GM18951 (cell line): ENCODE results near the gene BACH2.
"Not testable (repeated sequence)": the region's sequence is repeated elsewhere in the genome, so short reads cannot be mapped to it uniquely, and the experiment has no call there.

ENCODE experiments used
- POLR2A ChIP-seq: IDR thresholded peaks from 4 replicates; pipeline ENCODE4 v1.6.1; 2011; ENCODE audit warnings: mild to moderate bottlenecking; ENCODE audit not compliant: insufficient read length, insufficient read depth; ENCODE audit errors: extremely low read depth
- in situ Hi-C: fragments of 300-500 bp; cut with MboI; formaldehyde crosslinking; loops from one replicate; pipeline ENCODE4 v1.12.0; 2022; ENCODE audit warnings: low sequenced_read_pairs, mixed read lengths, inconsistent platforms; ENCODE audit not compliant: unreplicated experiment

The BACH2 gene

DNA sequence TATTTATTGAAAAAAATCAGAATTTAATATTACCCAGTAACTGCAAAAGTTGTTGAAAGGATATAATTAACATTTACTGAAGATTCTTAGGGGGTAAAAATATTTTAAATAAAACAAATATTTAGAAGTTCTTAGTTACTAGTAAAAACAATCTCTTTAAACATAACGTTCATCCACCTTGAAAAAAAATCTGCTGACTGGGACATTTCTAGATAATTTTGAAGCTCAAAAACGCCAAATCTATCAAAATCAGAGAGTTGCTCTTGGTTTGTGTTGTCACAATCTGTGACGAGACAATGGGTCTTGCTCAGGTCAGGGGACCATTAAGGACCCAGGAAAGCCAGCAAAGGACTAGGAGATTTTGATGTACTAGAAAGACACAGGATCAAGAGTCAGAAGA, 177.0 kb downstream of the BACH2 start:
- in situ Hi-C loops = no loop called here
- TF ChIP-seq POLR2A = no peak

GRCh38 chr6:90118581-90118980, 178.1 kb downstream of the BACH2 start:
- no peak for TF ChIP-seq POLR2A
- in situ Hi-C loops = no loop called here

- in situ Hi-C loops = no loop called here
- TF ChIP-seq POLR2A = no peak
Measured at GRCh38 chr6:90118069-90118468, 178.6 kb downstream of the BACH2 start.

- in situ Hi-C loops = not testable (repeated sequence)
Measured at GRCh38 chr6:90116126-90116525, 180.5 kb downstream of the BACH2 start.

GRCh38 chr6:90113389-90113788, 183.3 kb downstream of the BACH2 start:
- TF ChIP-seq POLR2A = no peak

DNA sequence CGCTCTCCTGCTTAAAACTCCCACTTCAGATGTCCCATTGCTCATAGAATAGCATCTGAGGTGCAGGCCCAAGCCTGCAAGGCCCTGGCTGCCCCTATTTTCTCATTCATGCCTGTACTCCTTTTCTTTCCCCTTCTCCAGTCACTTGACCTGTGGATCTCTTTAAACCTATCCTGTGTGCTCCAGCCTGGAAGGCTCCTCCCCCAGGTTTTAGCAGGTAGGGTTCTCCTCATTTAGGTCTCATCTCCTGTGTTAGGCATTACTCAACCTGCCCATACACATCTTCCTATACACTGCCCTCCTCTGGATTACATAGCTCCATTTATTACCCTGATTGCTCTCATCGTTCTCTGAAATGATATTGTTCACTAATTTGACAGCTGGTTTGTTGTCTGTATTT, 185.3 kb downstream of the BACH2 start:
- in situ Hi-C loops = no loop called here
- TF ChIP-seq POLR2A = no peak

More at GRCh38 chr6:90113389-90113788, 183.3 kb downstream of the BACH2 start:
- in situ Hi-C loops = no loop called here

DNA sequence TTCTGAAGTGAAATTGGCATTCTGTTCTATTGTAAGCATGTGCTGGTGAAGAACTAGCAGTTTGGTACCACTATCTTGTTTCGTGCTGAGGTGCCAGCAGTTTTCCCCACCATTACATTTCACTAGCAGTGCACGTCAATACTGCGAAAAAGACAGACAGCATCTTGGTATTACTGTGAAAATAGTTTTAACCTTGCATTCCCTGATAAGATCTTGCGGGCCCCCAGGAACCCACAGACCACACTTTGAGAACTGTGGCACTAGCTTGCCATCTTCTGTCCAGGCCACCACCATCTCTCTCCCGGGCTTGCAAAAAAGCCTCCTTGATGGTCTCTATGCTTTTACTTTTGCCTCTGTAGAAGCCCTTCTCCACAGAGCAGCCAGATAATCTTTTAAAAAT, 185.7 kb downstream of the BACH2 start:
- in situ Hi-C loops = no loop called here
- TF ChIP-seq POLR2A = no peak

- in situ Hi-C loops = no loop called here
- no peak for TF ChIP-seq POLR2A
Measured at GRCh38 chr6:90109141-90109540, 187.5 kb downstream of the BACH2 start.

DNA sequence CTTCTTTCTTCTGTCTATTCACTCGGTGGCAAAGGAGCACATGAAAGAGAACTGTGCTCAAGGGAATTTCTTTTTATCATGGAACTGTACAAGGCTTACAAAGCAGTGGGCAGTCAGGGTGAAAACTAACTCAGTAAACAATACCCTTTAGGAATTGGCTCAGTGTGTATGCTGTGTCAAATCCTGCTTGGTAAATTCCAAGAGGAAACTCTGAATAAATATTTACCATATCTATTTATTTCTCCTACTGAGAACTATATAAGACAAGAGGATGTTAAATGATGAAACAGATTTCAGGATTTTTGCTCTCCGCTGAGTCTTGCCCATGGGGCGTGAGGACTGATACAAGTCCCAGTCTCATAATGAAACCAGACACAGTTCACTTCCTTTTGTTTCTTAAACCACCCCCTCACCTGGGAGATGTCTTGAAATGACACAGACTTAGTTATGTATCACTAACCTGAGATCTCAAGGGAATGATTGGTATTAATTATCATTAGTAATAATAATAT, 188.8 kb downstream of the BACH2 start:
- in situ Hi-C loops = no loop called here
- no peak for TF ChIP-seq POLR2A

GRCh38 chr6:90107371-90107770, 189.3 kb downstream of the BACH2 start:
- no peak for TF ChIP-seq POLR2A
- in situ Hi-C loops = no loop called here

DNA sequence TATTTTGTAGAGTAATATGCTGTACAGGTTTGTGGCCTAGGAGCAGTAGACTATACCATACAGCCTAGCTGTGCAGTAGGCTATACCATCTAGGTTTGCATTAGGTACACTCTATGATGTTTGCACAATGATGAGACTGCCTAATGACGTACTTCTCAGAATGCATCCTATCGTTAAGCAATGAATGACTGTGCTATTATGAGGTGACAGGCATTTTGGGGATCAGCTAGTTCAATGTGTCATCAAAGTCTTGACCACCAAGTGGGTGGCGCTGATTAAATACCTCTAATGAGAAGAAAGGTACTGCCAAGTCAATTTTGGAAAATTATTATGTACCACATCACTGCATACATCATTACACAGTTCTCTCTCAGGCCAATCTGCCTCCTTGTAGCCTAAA, 190.2 kb downstream of the BACH2 start:
- no peak for TF ChIP-seq POLR2A
- in situ Hi-C loops = no loop called here

GRCh38 chr6:90105506-90106170, 191.0 kb downstream of the BACH2 start:
- TF ChIP-seq POLR2A = no peak
- in situ Hi-C loops = no loop called here

DNA sequence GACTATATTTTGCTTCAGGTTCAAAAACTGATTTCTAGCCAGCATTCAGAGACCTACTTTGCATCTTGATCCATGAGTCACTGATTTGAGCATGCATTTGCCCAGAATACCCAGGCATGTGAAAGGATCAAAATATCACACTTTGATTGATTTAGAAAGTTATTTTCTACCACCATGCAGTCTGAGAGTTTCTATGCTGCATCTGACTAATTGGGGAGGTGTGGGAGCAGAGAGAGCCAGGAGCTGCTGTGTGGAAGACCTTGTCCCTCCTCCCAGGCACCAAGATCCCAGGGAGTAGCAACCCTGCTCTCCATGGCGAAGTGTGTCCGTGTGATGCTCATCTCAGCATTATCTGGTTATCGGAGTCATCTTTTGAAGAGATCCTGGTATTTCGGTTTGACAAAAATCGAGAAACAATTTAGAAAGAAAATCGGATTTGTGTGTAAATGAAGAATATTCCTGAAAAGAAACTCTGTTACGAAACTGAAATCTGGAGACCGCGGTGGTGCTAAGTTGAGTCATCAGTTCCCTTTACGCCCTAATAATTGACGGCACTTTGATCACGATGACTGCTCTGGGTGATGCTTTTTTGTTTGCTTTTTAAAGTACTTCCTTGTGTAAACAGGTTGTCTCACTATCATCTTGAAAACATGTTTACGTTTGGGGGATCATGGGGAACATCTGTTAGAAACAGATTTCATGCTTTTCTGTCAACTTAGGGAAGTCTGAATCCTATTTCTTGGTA, 193.4 kb downstream of the BACH2 start:
- in situ Hi-C loops = no loop called here
- no peak for TF ChIP-seq POLR2A

DNA sequence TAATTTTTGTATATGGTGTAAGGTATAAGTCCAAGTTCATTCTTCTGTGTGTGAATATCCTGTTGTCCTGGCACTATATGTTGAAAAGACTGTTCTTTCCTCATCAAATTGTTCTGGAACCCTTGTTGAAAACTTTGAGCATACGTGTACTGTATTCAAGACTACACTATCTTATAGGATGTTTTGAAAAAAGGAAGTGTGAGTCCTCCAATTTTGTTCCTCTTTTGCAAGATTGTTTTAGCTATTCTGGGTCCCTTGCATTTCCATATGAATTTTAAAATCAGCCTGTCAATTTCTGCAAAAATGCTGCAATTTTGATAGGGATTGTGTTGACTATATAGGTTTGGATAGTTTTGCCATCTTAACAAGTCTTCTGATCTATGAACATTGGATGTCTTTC, 195.2 kb downstream of the BACH2 start:
- TF ChIP-seq POLR2A = no peak
- in situ Hi-C loops = no loop called here
